SJCRH30 (cell line): ENCODE measurements around the gene FCRLA. TPM values are rescaled to one million over a fixed set of nuclear protein-coding genes. Genes with fewer than 3 reads are reported as not detected.

Source experiments
- DNase-seq, 2 experiments: peaks; one replicate each; pipeline ENCODE4 v3.0.0-alpha.2; 2015 to 2020
- H3K27ac ChIP-seq: fragments of 250-450 bp; sonication (Bioruptor Pico); 2 replicates; pipeline ENCODE4 v1.5.1; 2020; ENCODE audit warnings: mild to moderate bottlenecking, moderate library complexity
- H3K27me3 ChIP-seq: fragments of 250-450 bp; sonication (Bioruptor Pico); 2 replicates; pipeline ENCODE4 v1.5.1; 2020; ENCODE audit warnings: mild to moderate bottlenecking, moderate library complexity
- H3K36me3 ChIP-seq: fragments of 250-450 bp; sonication (Bioruptor Pico); 2 replicates; pipeline ENCODE4 v1.5.1; 2020; ENCODE audit warnings: mild to moderate bottlenecking, moderate library complexity
- H3K4me1 ChIP-seq: fragments of 250-450 bp; sonication (Bioruptor Pico); 2 replicates; pipeline ENCODE4 v1.5.1; 2020; ENCODE audit warnings: mild to moderate bottlenecking, moderate library complexity
- H3K4me3 ChIP-seq: fragments of 250-450 bp; sonication (Bioruptor Pico); 2 replicates; pipeline ENCODE4 v1.5.1; 2020; ENCODE audit warnings: mild to moderate bottlenecking, moderate library complexity
- H3K9me3 ChIP-seq: fragments of 250-450 bp; sonication (Bioruptor Pico); replicated peaks from 2 replicates; pipeline ENCODE4 v1.5.1; 2020; ENCODE audit warnings: mild to moderate bottlenecking, moderate library complexity
- total RNA-seq: library from RNA; depleted of rRNA; stranded (reverse); fragments of >200 nt; shearing (Covaris generic); gene quantifications from 2 replicates; pipeline ENCODE4 v1.2.3, GENCODE V29; 2014; rRNA removed

FCRLA gene
- total RNA-seq, 1 experiment from 2014 or later: 168 TPM

DNA sequence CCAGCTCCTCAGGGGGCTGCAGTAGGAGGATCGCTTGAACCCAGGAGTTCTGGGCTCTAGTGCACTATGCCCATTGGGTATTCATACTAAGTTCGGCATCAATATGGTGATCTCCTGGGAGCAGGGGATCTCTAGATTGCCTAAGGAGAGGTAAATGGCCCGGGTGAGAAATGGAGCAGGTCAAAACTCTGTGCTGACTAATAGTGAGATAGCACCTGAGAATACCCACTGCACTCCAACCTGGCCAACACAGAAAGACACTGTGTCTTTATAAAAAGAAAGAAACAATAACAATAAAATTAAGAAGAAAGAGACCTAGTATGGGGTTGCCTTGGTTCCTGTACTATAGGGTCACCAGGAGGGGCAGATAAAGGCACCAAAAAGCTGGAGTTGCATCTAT lies 28.8 kb downstream of the FCRLA start:
- DNase-seq: no peak
- Histone ChIP-seq H3K36me3 (no peaks in the 10 kb centered on the region), H3K4me1 (peaks cover 10% of the 10 kb centered on the region), H3K27me3 (no peaks in the 10 kb centered on the region), H3K27ac (no peak overlapping the region), H3K9me3 (no peaks in the 10 kb centered on the region), H3K4me3 (no peak overlapping the region)

DNA sequence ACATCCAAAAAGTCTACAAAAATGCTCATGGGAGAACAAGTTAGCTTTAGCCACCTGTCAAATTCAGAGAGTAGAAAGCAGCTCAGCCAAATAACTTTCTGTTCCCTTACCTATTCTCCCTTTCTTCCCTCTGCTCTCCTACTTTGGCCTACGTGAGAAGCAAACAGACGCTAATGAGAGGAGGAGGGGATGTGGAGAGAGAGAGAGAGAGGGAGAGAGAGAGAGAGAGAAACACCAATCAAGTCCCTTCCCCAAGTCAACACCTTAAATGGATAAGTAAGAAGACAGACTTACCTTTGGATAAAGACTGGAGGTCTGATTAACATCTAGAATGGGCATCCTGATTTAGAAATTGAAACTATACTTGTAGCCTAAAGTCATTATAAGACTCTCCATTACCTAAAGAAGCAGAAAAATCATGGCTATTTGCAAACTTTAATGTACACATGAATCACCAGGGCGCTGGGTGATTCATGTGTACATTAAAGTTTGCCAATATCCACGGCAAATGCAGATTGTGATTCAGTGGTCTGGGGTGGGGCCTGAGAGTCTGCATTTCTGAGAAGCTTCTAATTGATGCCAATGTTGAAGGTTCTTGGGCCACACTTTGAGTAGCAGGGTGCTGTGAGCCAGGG lies 29.4 kb downstream of the FCRLA start:
- Histone ChIP-seq H3K27me3 (no peaks in the 10 kb centered on the region), H3K4me3 (no peak overlapping the region), H3K4me1 (peaks cover 4% of the 10 kb centered on the region), H3K27ac (no peak overlapping the region), H3K9me3 (no peaks in the 10 kb centered on the region), H3K36me3 (no peaks in the 10 kb centered on the region)
- no peak for DNase-seq

DNA sequence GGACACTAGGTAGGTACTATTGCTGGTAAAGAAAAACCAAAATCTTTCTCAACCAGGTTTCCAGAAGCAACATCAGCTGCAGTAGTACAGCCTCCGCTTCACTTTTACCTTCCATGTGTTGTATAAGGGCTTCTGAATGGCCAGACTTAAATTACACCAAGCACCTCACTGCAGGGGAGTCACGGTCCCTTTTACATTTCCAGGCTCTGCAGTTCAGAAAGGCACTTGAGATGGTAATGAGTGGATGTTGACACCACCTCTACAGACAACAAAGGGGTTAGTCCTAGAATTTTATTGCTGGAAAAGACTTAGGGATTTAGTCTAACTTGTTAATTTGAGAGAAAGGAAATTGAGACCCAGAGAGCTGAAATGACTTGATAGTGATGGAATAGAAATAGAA lies 30.6 kb downstream of the FCRLA start:
- no peaks in the 10 kb centered on the region for H3K9me3 ChIP-seq
- no peak for DNase-seq
- no peak overlapping the region for H3K4me3 ChIP-seq

DNA sequence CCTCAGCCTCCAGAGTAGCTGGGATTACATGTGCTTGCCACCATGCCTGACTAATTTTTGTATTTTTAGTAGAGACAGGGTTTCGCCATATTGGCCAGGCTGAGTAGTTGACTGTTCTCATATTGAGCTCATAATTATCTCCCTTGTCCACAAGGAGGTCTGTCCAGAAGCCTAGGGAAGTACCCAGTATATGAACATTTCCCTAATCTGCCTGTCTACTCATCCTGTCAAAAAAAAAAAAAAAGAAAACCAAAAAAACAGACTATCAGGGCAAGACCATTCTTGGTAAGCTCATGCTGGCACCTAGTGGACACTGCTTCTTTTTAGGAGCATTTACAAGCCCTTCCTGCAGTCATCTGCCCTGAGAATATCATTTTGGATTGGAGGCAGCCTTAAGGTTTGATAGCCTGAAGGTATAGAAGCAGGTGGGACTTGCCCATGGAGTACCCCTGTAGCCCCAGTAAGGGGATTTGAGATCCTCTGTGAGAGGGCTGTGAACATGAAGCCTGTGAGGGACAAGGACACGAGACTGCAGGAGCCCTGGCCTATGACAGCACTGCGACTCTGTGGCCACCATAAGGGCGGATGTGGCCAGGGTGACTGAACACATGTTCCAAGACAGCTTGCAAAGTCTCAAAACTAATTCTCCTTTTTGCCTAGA lies 31.7 kb downstream of the FCRLA start:
- no peak overlapping the region for H3K27ac ChIP-seq
- H3K4me3 ChIP-seq: no peak overlapping the region
- no peaks in the 10 kb centered on the region for H3K36me3 ChIP-seq
- no peaks in the 10 kb centered on the region for H3K4me1 ChIP-seq
- no peaks in the 10 kb centered on the region for H3K9me3 ChIP-seq
- no peaks in the 10 kb centered on the region for H3K27me3 ChIP-seq
- peak; percentile 59 to 79 for DNase-seq

More for the DNA sequence above, 30.6 kb downstream of the FCRLA start:
- no peak overlapping the region for H3K27ac ChIP-seq
- H3K36me3 ChIP-seq: no peaks in the 10 kb centered on the region
- no peaks in the 10 kb centered on the region for H3K27me3 ChIP-seq
- no peaks in the 10 kb centered on the region for H3K4me1 ChIP-seq

DNA sequence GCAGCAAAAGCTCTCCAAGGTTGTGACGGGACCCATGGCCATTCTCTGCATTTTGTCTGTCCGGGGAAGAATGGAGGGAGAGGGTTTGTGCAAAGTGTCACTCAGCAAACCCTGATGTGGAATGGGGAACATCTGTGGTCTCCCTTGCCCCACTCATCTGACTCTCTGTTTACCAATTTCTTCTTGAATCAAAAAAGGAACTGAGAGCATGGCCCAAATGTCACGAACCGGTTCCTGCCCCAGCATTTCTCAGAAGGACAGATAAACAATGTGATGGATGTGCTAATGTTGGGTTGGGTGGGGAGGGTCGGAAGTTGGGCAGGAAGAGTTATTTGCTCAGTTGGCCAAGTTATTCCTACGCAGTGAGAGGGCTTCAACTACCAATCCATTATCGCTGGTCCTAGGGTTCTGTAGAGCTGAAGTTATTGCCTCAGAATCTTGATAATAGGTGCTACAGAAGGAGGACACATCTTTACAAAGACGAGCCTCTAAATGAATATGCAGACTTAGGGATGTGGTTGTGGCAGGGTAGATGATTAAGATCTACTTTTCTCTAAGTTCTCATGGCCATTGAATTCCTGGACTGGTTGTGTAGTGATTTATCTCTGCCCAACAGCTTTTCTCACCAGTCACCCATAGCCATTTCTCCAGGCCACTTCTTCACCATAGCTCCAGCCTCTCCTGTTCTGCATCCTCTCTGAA lies 33.0 kb downstream of the FCRLA start:
- no peaks in the 10 kb centered on the region for H3K4me1 ChIP-seq
- H3K36me3 ChIP-seq: no peaks in the 10 kb centered on the region
- no peaks in the 10 kb centered on the region for H3K27me3 ChIP-seq
- H3K27ac ChIP-seq: no peak overlapping the region
- no peak overlapping the region for H3K4me3 ChIP-seq
- H3K9me3 ChIP-seq: no peaks in the 10 kb centered on the region
- no peak for DNase-seq

DNA sequence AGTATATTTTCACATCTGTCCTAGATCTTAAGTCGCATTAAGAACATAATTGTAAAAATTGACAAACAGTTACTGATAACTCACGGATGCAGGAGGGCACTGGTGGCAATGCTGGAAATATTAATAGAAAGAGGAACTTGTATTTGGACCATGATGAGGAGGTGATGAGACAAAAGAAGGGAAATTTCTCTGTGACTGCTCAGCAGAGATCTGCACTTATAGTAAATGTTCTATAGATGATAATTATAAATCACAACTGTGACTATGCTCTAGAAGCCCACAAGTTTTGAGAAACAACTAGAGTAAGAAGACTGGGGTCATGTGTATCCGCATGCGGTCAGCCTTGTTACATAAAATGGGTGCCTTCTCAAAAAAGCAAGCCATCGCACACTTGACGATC lies 33.9 kb downstream of the FCRLA start:
- H3K27ac ChIP-seq: no peak overlapping the region
- no peak overlapping the region for H3K4me3 ChIP-seq
- H3K4me1 ChIP-seq: no peaks in the 10 kb centered on the region
- no peak for DNase-seq
- H3K9me3 ChIP-seq: no peaks in the 10 kb centered on the region
- H3K36me3 ChIP-seq: no peaks in the 10 kb centered on the region
- no peaks in the 10 kb centered on the region for H3K27me3 ChIP-seq

DNA sequence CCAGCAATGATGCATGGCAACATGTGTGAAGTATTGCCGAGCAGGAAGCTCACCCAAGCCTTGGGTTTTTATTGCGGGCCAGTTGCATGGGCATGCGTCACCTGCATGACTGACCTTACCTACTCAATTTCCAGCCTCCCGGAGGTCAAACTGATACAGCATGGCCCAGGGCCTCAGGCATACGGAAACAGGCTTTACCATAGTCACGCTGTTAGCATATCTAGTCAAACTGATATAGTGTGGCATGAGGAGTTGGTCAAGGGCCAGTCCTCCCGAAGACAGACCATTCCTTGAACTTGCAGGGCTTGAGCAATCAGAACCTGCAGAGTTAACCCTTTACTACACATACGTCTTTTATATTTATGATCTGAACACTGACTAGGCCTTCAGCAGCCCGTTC lies 36.2 kb downstream of the FCRLA start:
- H3K4me3 ChIP-seq: no peak overlapping the region
- no peak overlapping the region for H3K27ac ChIP-seq
- H3K9me3 ChIP-seq: no peaks in the 10 kb centered on the region
- no peaks in the 10 kb centered on the region for H3K27me3 ChIP-seq
- no peaks in the 10 kb centered on the region for H3K36me3 ChIP-seq
- no peak for DNase-seq
- no peaks in the 10 kb centered on the region for H3K4me1 ChIP-seq

DNA sequence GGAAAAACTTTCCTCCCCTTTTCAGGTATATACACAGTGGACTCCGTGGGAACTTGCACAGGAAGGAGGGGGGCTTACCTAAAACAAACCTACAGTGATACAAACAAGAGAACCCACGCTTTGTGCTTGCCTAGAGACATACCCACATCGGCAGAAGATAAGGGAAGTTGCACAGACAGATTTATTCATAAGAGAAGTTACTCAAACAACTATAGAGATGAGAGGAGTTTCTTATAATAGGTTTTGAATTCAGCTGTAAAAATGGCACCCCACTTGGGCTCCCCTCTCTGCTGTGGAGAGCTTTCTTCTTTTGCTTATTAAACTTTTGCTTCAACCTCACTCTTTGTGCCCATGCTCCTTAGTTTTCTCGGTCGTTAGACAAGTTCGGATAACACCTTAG lies 40.8 kb downstream of the FCRLA start:
- peaks cover 4% of the 10 kb centered on the region; the same call in 1 of the 2 replicates for H3K4me1 ChIP-seq
- H3K27me3 ChIP-seq: no peaks in the 10 kb centered on the region
- H3K36me3 ChIP-seq: peaks cover 12% of the 10 kb centered on the region
- no peak overlapping the region for H3K27ac ChIP-seq
- H3K4me3 ChIP-seq: no peak overlapping the region
- no peaks in the 10 kb centered on the region for H3K9me3 ChIP-seq
- no peak for DNase-seq

DNA sequence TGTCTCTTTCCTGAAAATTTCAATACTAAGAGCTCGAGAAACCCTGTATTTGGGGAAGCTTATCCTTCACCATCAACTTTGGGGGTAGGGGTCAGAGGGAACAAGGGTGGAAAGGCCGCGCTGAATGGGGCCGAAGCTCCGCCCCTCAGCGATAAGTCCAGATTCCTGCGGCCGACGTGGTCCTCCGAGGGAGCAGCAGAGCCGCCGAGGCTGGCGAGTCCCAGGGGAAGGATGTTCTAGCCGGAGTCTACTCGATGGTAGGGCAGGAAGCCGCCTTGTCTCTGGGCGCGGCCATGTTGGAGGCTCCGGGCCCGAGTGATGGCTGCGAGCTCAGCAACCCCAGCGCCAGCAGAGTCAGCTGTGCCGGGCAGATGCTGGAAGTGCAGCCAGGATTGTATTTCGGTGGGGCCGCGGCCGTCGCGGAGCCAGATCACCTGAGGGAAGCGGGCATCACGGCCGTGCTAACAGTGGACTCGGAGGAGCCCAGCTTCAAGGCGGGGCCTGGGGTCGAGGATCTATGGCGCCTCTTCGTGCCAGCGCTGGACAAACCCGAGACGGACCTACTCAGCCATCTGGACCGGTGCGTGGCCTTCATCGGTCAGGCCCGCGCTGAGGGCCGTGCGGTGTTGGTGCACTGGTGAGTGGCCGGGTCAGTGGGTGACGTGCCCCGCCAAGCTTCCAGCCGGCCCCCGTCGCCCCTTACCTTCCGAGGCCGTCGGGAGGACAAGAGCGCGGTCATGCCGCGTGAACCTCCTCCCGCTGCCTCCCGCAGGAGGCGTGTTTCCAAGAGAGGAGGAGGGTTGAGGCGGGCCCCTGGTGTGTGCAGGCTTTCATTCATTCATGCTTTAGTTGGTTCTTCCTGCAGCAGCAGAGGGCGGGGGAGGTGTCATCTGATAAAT lies 42.7 kb downstream of the FCRLA start, which contains the start of gene DUSP12:
Gene DUSP12 (plus strand): TSS at position 278 of the 899 bp plus-strand sequence. CDS start 16 bp downstream, at position 294.
- Histone ChIP-seq H3K4me3 (peak within 1 kb of the TSS; percentile 94), H3K9me3 (no peaks in the 10 kb centered on the region), H3K36me3 (peaks cover 29% of the 10 kb centered on the region), H3K27ac (peak within 1 kb of the TSS; percentile 93), H3K27me3 (no peaks in the 10 kb centered on the region), H3K4me1 (peaks cover 4% of the 10 kb centered on the region; the same call in 1 of the 2 replicates)
- peak; percentile 97 for DNase-seq

DNA sequence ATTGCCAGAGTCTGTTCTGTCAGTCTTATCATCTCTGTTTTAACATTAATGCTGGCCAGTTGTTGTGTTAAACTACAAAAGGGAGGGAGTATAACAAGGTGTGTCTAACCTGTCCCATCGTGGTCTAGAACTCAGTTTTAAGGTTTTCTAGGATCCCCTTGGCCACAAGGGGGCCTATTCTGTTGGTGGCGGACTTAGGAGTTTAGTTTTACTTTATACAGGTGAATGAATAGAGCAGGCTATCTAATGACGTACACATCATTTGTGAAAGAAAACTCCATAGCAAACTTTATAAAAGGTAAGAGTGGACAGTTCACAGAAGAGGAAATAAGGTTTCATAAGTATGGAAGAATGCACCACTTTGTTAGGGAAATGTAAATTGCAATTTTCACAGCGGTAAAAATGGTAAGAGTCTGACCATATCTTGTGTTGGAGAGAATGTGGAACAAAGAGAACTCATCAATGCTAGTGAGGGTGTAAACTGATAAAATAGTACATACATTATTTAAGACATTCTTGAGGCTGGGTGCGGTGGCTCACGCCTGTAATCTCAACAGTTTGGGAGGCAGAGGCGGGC lies 56.6 kb downstream of the FCRLA start:
- Histone ChIP-seq H3K36me3 (0 out of 2 replicates have a peak, but pooled peaks cover 2% of the 10 kb centered on the region), H3K27me3 (no peaks in the 10 kb centered on the region), H3K27ac (no peak overlapping the region), H3K4me1 (no peaks in the 10 kb centered on the region), H3K9me3 (no peaks in the 10 kb centered on the region), H3K4me3 (no peak overlapping the region)
- DNase-seq: peak in 1 of 2 experiments; percentile 46

Other genes with a start within 250 kb of the FCRLA start
- 1.1 and 1.8 TPM in 2 replicates for gene FCGR2A, start 201.8 kb upstream of the FCRLA start, total RNA-seq
- gene HSPA6, start 182.7 kb upstream of the FCRLA start, total RNA-seq: 0.13 and 0.18 TPM in 2 replicates
- not detected in 2 replicates for gene FCGR3A, start 157.4 kb upstream of the FCRLA start, total RNA-seq
- gene FCGR3B, start 76.1 kb upstream of the FCRLA start, total RNA-seq: not detected in 2 replicates
- gene FCGR2B, start 44.1 kb upstream of the FCRLA start, total RNA-seq: not detected in 2 replicates
- 5.9 and 6.2 TPM in 2 replicates for gene FCRLB, start 14.3 kb downstream of the FCRLA start, total RNA-seq
- gene DUSP12, start 42.6 kb downstream of the FCRLA start, total RNA-seq: 51.5 and 54.7 TPM in 2 replicates
- 25.3 and 25.9 TPM in 2 replicates for gene ATF6, start 59.1 kb downstream of the FCRLA start, total RNA-seq